HG03108 (cell line): ENCODE measurements around the gene LMX1B.

Experiments
- ATAC-seq: cut with Tn5 transposase; IDR thresholded peaks from one replicate; pipeline ENCODE4 v1.9.1; 2021; ENCODE audit warnings: moderate library complexity; ENCODE audit not compliant: unreplicated experiment

LMX1B gene

DNA sequence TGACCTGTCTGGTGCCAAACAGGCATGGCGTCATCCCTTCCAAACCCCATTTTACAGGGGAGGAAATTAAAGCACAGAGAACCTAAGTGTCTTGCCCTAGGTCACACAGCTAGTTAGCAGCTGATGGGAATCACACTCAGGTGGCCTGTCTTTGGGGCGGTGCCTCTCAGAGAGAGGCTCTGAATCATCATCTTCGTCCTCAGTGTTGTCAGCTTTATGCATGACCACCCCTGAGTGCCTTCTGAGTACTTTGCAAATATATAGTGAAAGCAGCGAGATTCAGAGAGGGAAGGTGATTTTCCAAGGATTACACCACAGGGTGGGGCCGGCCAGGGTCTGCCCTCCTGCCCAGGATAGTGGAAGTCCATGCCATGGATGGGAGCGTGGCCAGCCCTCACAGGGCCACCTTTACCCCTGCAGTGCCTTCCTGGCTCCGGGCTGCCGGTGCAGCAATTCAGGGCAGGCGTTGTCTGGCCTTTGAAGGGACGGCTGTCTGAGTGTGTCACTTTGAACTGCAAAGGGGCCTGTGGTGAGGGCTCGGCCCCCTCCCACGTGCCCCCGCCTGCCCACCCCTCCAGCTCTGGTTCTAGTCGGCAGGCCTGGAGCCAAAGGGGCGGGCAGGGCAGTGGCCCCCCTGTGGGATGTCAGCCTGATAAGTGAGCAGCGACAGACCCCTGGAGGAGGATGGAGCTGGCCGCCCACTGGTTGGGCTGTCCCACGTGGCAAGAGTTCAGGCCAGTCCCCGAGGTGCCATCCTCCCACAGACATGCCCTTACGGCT is 16.9 kb downstream of the LMX1B start:
- ATAC-seq = no peak

DNA sequence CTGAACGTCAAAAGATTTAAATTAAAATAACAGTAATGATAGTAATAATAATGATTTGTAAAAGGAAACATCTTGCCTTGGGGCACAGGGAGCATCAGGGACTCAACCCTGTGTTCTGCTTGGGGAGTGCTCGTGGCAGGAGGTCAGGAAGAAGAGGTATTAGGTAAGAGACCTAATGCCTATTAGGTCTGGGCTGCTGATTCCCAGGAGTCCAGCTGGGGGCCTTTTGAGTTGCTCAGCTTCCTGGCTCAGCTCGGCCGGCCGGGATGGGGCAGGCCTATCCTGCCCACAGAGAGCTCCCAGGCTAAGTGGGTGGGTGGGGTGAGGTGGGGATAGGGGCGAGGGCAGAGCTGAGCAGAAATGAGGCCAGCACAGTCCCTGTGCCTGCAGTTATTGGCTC is 17.5 kb downstream of the LMX1B start:
- no peak for ATAC-seq

DNA sequence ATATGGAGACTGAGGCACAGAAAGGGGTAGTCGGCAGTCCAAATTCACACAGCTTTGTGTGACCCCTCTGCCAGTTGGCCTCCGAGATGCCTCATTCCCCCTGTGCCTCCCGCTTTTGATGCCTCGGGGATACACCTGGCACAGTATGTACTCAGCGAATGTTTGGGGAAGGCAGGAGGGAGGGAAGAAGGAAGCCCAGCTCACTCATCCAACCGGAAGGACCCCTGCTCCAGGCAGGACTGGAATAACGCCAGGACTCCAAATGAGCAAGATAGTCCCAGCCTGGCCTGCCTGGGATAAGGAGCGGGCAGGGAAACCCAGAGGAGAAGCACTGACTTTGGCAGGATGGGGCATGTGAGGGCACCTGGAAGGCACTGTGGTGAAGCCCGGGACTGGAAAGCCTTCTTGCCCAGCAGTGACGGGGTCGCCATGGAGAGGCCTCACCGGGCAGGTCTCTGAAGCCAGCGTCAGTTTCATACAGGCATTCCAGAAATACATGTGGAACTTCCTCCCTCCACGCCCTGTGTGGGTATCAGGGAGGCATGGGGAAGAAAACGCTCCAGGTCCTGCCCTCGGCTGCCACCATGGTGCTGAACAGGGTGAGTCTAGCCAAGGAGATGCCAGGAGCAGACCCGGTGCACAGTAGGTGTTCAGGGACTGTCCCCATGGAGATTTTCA is 20.3 kb downstream of the LMX1B start:
- ATAC-seq = no peak

DNA sequence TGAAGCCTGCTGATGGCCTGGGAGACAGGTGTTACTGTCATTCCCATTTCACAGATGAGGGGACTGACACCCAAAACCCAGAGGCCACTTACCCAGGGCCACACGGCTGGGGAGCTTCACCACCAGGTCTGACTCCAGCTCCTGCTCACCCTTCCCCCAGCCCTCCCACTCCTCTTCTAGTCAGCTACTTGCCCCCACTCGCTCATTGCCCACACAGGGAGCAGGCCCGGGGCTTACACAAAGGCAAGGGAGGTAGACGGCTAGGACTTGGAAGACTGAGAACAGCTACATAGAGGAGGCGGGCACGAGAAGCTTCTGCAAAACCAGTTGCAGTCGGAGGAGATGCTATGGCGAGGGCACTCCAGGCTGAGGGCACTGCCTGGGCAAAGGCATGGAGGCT is 21.3 kb downstream of the LMX1B start:
- no peak for ATAC-seq

DNA sequence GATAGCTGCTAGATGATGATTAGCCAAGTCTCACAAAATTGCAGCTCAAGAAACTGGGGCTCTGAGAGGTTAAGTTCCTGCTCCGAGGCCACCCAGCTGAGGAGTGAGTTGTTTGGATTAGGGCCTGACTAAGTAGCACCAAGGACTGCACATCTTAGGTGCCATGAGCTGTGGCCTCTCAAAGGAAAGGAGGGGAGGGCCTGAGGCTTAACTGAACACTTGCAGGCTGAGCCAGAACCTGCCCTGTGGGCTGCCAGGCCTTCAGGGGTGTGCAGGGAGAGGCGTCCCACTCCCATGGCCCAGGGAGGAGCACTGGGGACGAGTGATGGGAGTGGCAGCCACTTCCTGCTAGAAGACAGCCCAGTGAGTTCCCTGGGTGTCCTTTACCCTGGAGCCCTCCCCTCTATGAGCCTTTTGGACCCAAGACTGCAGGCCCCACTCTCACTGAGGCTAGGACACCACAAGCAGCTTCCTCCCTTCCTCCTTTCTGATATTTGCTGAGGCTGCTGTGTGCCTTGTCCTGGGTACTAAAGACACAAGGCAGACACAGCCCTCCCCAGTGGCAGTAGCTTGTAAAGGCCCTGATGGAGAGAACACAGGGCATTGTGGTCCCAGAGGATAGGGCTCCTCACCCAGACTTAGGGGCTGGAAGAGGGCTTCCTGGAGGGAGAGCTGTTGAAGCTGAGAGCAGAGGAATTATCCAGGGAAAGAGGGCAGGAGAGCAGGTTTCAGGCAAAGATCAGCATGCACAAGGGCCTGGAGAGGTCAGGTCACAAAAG is 22.1 kb downstream of the LMX1B start:
- no peak for ATAC-seq

DNA sequence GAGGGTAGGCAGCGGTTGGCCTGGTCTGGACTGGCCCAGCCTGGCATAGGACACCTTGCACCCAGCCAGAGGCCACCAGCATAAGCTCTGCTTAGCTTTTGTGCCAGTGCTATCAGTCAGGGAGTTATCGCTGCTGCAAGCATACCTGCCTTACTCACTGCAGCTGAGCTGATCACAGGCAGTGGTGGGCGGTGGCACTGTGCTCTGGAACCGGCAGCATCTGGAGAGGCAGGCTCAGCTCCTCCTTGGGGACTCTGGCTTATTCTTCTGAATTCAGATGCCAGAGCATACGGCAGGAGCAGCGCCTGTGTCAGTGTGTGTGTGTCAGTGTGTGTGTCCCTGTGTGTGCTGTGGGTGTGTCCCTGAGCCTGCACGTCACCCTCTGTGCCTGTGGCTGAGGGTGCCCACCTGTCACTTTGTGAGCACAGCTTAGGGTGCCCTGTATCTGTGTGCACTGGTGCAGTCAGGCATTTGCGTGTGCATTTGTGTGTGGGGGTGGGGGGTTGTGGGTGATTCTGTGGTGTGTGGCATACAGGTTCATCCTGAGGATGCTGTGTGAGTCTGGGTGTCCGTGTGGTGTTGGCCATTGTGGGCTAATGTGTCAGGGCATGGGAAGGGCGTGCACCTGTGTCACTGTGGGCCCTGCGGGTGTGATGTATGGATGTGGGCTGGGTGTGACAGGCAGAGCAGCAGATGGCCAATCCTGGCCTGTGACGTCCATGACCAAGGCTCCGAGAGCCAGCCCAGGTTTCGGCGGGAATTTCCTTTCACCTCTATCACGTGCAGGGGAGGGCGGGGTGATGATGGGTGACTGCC is 23.5 kb downstream of the LMX1B start:
- no peak for ATAC-seq

DNA sequence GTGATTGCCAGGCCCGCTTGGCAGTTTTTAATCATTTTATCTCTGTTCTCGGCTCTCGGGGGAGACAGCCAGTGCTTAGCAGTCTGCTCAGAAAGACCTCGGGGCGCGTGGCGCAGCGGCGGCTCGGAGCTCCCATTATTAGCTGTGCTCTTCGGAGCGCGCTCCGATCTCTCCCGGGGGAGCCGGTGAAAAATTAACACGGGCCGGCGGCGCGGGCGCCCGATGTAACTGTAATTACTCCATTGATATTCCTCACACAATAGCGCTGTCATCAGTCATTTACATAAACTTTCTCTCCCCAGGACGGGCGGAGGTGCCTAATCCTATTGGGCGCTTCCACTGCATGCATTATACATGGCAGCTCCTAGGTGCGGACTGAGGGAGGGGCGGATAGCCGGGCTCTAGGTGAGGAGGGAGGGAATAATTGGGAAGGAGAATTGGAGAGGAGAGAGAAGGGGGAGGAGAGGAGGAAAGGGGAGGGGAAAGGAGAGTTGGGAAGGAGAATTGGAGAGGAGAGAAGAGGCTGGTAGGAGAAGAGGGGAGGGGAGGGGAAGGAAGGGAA is 24.9 kb downstream of the LMX1B start:
- ATAC-seq = no peak

DNA sequence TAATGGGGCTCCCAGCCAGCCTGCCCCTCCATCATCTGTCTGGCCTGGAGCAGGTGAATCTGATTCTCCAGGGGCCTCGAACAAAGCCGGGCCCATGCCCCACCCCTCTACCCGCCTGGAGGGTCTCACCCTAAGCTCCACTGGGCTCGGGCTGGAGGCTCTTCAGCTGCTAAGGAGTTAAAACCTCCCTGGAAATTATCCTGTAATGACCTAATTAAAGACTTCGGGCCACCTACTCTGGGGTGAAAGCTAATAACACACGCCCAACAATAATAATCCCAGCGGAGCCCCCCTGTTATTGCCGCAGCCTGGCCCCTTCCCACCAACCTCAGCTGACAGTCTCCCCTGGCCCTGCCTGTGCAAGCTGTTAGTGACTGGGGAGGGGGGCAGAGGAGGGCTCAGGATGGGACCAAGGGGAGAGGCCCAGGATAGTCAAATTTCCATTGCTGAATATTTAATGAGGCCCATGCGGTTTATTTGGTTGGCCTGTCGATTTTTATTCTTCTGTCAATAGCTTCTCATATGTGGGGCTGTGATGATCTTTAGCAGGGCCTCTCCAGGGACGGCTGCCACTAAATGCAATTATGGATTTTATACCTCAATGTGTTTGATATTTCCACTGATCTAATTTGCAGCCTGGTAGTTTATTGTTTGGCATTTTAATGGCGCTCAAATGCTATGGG is 25.7 kb downstream of the LMX1B start:
- ATAC-seq = no peak

DNA sequence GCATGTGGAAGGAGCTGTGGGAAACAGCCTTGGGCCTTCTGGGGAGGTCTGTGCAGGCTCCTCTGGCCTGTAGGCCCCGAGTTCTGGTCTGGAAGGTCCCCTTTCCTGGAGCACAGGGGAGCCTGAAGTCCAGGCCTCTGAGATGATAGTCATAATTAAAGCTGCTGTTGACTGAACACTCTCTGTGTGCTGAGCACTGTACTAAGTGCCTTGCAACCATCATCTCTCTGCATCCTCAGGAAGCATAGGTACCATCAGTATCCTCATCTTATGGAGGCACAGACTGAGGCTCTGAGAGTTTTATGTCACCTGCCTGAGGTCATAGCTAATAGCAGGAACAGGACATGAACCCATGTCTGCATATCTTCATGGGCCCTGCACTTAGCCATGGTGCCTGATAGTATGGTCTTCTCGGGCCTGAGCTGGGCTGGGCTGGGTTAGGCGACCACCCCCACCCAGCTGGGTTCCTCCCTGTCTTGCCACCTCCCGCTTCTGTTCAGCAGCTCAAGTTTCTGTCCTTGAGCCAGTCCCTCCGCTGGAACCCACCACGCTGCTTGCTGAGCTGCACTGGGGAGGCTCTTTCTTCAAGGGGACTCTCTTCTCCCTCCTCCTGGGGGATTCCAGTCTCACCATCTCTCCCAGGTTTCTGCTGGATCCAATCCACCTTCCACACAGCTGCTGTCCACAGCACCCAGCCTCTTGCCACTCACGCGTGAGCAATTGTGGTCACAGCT is 27.6 kb downstream of the LMX1B start:
- no peak for ATAC-seq

DNA sequence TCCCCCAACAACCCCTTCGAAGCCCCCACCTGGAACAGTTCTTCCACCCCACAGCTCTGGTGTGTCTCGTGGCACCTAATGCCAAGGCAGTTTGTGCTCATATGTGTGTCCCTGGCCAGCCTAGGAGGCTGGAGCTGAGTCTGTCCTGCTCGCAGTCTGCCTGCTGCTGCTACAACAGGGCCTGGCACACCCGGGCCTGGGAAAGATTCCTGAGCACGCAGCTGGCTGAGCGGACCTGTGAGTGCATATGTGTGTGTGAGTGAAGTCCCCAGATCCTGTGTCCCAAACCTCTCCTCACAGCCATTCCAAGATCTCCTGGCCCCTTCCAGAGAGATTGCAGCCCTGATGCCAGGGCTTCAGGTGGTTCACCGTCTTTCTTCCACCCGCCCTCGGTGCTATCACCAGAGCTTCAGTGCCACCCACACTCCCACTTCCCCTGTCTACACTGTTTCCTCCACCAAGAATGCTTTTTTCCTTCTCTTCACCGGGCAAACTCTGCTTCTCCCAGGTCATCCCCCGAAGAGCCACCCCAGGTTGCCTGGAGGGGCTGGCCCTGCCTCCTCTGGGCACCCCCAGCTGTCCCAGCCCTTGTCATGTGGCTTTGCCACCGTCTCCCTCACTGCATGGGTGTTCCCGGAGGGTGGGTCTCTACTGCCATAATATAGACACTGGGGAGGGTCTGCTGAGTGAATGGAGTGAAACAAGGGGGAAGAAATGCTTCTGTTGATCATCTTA is 28.4 kb downstream of the LMX1B start:
- no peak for ATAC-seq

DNA sequence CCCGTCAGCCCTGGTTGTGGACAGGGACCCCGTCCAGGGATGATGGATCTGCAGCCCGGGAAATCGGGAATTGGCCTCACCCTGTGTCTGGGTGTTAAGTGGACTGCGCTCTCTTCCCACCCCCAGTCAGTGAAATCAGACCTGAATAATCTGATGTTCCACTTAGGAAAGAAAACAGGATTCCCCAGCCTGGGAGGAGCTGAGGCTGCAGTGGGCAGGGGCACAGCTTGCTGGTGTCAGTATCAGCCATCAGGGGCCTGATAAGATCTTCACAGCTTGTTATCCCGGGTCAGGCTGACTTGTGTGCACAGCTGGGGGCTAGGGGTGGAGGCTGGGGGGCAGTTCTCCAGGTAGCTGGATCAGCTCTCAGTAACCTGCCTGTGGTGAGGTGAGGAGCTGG is 29.1 kb downstream of the LMX1B start:
- no peak for ATAC-seq

DNA sequence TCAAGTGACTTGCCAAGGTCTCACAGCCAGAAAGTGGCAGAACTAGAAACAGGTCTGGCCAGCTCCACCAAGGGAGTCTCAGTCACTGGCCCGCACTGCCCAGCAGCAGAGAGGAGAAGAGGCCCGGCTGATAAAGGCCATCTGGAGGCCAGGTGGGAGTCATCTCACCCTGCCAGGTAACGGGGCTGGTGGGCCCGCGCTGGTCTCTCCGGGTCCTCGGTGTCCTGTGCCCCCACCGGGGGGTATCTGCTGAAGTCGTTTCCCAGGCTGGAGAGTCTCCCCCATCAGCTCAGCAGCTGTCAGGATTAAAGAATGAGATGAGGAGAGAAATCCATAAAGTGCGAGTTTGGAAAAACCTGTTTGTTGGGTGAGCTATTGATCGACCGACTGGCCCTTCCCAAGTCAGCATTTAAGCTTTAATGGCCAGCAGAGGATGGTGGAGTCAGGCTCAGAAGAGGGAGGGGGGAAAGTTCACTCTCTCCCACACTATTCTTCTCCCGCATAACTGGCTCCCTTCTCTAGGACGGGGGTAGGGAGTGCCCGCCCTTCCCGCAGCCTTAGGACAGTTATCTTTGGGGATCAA is 30.3 kb downstream of the LMX1B start:
- ATAC-seq = no peak

DNA sequence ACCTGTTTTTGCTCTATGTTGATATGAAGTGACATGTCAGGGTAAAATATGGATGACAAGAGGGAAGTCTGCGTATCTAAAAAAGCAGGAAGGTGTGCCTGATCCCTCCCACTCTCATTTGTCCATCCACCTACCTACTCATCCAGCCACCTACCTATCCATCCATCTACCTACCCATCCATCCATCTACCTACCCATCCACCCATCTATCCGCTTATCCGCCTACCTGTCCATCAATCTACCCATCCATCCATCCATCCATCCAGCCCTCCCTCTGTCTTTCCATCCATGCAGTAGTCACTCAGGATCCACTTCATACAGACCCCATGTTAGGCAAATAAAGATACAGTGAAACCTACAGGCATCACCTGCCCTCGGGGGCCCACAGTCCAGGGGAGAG is 32.4 kb downstream of the LMX1B start:
- no peak for ATAC-seq

DNA sequence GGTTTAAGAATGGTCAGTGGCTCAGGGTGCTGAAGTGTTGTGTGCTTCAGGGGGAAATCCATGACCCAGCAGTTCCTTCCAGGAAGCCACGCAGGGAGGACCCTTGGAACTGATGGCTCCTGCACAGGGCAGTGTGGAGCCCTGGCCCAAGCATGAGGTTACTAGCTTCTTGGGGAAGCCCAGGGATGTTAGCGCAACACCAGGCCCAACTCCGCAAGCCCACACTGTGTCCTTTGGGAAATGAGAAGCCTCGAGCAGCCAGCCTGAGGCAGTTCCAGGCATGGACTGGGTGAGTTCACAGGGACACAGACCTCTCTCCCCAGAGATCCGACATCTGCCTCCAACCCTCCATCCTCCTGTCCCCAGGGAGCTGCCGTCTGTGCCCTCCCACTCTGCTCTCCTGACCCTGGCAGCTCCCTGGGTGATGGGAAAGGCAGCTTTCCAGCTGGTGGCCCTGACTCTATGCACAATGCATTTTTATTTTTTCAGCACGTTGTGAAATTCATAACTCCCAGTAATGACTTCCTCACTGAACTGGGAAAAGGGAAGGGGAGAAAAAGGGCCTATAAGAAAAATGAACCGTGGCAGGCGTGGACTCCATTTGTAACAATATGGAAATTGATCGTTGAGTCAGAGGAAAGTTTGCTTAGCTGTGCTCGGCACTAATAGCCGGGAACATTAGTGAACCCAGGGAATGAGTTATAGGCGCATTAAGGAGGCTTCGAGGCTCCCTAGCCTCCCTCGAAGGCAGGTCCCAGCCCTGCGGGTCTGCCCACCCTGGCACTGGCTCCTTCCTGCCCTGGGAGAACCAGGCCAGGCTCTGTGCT is 34.1 kb downstream of the LMX1B start:
- ATAC-seq = no peak

DNA sequence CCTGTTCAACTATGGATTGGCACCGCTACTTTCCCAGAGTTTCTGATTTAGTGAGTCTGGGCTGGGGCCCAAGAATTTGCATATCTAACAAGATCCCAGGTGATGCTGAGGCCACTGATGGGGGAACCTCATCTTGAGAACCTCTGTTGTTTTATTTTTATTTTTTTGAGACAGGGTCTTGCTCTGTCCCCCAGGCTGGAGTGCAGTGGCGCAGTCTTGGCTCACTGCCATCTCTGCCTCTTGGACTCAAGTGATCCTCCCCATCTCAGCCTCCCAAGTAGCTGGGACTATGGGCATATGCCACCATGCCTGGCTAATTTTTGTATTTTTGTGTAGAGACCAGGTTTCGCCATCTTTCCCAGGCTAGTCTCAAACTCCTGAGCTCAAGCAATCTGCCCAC is 35.7 kb downstream of the LMX1B start:
- ATAC-seq = no peak

DNA sequence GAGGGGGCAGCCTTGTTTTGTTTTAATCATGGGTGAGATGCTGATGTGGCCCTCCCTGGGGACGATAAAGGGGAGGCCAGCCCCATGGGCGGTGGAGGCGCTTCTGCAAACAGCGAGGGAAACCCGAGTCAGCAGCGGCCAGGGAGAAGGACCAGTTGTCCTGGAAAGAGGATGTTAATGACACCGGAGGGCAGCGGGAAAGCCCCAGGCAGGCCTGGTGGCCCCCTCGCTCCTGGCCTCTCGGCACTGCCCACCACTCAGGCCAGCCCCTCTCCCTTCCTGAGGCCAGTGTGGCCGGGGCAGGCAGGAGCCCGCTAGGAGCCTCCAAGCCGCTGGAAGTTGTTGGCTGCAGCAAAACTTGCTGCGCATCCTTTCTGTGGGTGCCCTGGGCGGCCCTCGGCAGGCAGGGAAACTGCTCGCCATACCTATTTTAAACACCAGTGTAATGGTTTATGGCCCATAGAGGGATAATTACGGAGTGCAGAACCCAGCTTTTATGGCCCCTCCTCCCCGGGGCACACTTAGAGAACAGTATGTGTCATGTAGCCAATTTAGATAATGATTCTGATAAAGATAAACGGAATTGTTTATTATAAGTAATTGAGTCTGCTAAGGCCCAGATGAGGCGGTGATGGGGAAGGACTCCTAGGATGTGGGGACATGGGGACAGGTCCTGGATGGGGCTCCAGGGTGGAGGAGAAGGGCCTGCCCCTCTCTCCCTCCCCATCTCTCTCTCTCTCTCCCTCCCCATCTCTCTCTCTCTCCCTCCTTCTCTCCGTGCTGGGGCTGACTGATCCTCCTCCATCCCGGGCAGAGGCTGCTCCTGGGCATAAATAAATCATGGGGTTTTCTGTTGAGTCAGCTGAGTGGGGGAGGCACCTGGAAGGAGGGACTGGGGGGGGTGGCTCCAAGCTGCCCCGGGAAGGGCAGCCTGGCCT is 36.9 kb downstream of the LMX1B start:
- no peak for ATAC-seq
